ENCODE measurements around the gene USP5. TPM values are rescaled to one million over a fixed set of nuclear protein-coding genes. Genes with fewer than 3 reads are reported as not detected.
A peak's percentile ranks its signal among the peaks of the same experiment; 100 is the strongest.

USP5 gene
- total RNA-seq, 1 experiment from 2014 or later = 175 TPM

DNA sequence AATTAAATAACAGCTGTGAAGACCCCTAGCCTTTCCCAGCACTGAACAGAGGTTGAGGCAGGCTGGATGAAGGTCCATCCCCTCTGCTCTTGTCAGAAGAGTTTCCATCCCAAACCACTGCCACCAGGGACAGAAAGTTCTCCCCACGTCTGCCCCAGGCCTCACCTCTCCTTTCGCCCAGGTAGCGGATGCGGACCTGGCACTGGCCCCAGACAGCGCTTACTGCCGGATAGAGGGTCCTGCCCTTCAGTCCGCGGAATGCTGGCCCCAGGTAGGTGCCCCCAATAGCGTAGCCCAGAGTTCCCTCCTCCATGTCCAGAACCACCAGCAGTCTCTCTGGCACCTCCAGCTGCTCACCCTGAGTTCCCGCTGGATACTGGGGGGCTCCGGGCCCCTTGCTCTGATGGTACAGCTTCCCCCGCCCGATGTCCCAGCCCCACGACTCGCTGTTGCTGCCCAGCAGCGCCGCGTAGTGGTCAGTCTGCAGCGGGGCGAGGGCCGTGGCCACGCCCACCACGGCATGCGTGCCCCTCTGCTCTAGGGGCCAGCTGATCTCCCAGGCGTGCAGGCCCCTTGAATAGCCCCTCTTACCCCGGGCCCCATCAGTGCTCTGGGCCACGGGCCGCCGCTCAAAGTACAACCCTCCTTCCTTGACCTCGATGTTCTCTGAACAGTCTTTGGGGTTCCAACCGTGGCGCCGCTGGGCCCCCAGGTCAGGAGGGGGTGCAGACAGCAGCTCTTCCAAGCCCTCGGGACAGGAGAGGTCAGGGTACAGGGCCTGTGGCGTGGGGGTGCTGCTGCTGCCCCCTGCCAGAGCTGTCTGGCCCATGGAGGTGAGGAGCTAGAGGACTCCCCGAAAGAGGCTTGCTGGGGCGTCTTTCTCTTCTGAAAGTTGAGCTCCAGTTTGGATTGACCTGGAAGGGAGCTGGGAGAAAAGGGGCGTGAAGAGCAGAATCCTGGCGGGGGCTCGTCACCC lies 20.4 kb downstream of the USP5 start:
- Histone ChIP-seq H4K20me1 (ENCODE audit: insufficient read depth) (peaks cover 12% of the 10 kb centered on the region; the same call in 1 of the 2 replicates), H3K9me3 (ENCODE audit: control insufficient read depth in 1 of 2, insufficient read depth in 1 of 2, low read depth in 1 of 2, low read length in 2 of 2) (no peaks in the 10 kb centered on the region), H2AFZ (ENCODE audit: low read depth, low read length, poor library complexity, severe bottlenecking) (no peak overlapping the region), H3K4me1 (ENCODE audit: control insufficient read depth in 1 of 2, insufficient read depth in 2 of 2, low read length in 2 of 2) (peaks cover 23 to 50% of the 10 kb centered on the region in 2 experiments), H3K9me2 (ENCODE audit: insufficient read depth) (no peaks in the 10 kb centered on the region), H3K9ac (ENCODE audit: low read length) (peak overlapping the region; percentile 86), H3K36me3 (ENCODE audit: control insufficient read depth in 1 of 2, insufficient read depth in 2 of 2, low read length in 2 of 2) (peaks cover 8 to 35% of the 10 kb centered on the region in 2 experiments; a peak in 3 of 4 replicates), H3K79me2 (ENCODE audit: insufficient read depth, low read length) (peaks cover 54% of the 10 kb centered on the region), H3K27ac (ENCODE audit: low read depth, low read length) (peak overlapping the region; percentile 96), H3K4me2 (ENCODE audit: low read length) (peak overlapping the region; percentile 92), H3K4me3 (replicated peaks in 1 of 2; ENCODE audit: low read depth in 1 of 2, low read length in 2 of 2) (peak overlapping the region; percentile 73 to 92), H3K27me3 (ENCODE audit: insufficient read depth, low read length) (no peaks in the 10 kb centered on the region)
- ChIA-PET POLR2A (interaction anchor here (1.1 to 10.9 kb wide), 12 partner anchors 9 to 149 kb away, joined by 3 to 186 read pairs (median 8); partner anchors contain the start of genes C12orf57, CDCA3, COPS7A and RNU7-1), CTCF (interaction anchor here (0.6 to 4.1 kb wide), 29 partner anchors 9 to 317 kb away, joined by 3 to 30 read pairs (median 5); partner anchors contain the start of genes C12orf57, C1RL, C1S and CDCA3), RAD21 (ENCODE audit: low non-redundant PET in 1 of 2, low total read pairs in 2 of 2, uncharacterized antibody in 2 of 2, unreplicated experiment in 2 of 2) (interaction anchor here (0.9 to 1.3 kb wide), 4 partner anchors 19 to 53 kb away, joined by 3 to 5 read pairs (median 4); partner anchors contain the start of gene USP5 (in 1 of the 2))
- intact Hi-C loops (cut with micrococcal nuclease) = loop anchor here (1.0 to 5.0 kb wide), 4 partner anchors 55 to 765 kb away; partner anchors contain the start of gene ATN1
- DNase-seq (ENCODE audit: low read depth, low spot score) (peak; percentile 49), ATAC-seq (peak; percentile 52)
- BruUV-seq (replicated peaks) = TSS peak; percentile 82
- TF ChIP-seq CTCF (IDR thresholded peaks at IDR 0.05 in 2 of 3, conservative IDR thresholded peaks at IDR 0.05 in 1 of 3; ENCODE audit: borderline replicate concordance in 1 of 3, insufficient read depth in 1 of 3, low read depth in 2 of 3, low read length in 2 of 3) (peak in 2 of 3 experiments; percentile 87 to 96; a peak in 4 of 6 replicates), POLR2AphosphoS5 (IDR thresholded peaks at IDR 0.05; ENCODE audit: low read depth, low read length) (peak; percentile 56), CBX3 (IDR thresholded peaks at IDR 0.05; ENCODE audit: low read depth) (no peak), TCF7L2 (IDR thresholded peaks at IDR 0.05; ENCODE audit: borderline replicate concordance, extremely low read depth, insufficient read depth, insufficient read length) (peak; percentile 46)
